Rectal smooth muscle tissue (tissue), 1 donor: ENCODE data around the gene BRS3.

Experiments used
- H3K27ac ChIP-seq: one replicate; pipeline ENCODE4 v1.7.0; 2013; ENCODE audit warnings: low read depth, low read length, inconsistent platforms
- H3K27me3 ChIP-seq: one replicate; pipeline ENCODE4 v1.7.0; 2013; ENCODE audit warnings: low read length; ENCODE audit not compliant: control insufficient read depth, insufficient read depth
- H3K36me3 ChIP-seq: one replicate; pipeline ENCODE4 v1.7.0; 2013; ENCODE audit warnings: low read length; ENCODE audit not compliant: control insufficient read depth, insufficient read depth
- H3K4me1 ChIP-seq: one replicate; pipeline ENCODE4 v1.7.0; 2013; ENCODE audit warnings: low read length; ENCODE audit not compliant: control insufficient read depth, insufficient read depth
- H3K4me3 ChIP-seq: one replicate; pipeline ENCODE4 v1.7.0; 2013; ENCODE audit warnings: low read length
- H3K9ac ChIP-seq: one replicate; pipeline ENCODE4 v1.7.0; 2013; ENCODE audit warnings: low read length

BRS3 gene

GRCh38 chrX:136542281-136542680 is 54.5 kb downstream of the BRS3 start:
- Histone ChIP-seq H3K27ac (no peak overlapping the region), H3K4me3 (no peak overlapping the region), H3K27me3 (no peaks in the 10 kb centered on the region), H3K4me1 (no peaks in the 10 kb centered on the region), H3K9ac (no peak overlapping the region), H3K36me3 (no peaks in the 10 kb centered on the region)
